ENCODE measurements around the gene FBN1. TPM values are rescaled to one million over a fixed set of nuclear protein-coding genes. Genes with fewer than 3 reads are reported as not detected.

Gene FBN1
- total and polyA plus RNA-seq, 12 donors: 5.6 to 84.6 (median 54.5) TPM

DNA sequence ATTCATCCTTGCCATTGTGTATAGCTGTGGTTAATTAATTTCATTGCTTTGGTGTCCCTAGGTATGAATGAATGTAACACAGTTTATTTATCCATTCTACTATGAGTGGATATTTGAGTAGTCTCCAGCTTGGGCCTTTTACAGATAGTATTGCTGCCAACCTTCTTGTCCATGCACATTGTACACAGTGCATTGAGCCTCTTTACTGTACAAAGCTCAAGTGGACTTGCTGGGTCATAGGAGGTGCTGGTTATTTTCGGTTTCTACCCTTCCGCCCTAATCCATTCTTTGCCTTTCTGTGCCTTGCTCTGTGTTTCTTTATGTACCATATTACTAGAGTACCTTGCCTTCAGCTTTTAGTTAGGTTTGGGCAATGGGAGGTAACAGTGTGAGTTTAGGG, 253.6 kb downstream of the FBN1 start:
- Histone ChIP-seq H3K9me3 (replicated peaks in 1 of 3) (no peaks in the 10 kb centered on the region), H3K4me3 (no peak overlapping the region), H3K36me3 (replicated peaks in 1 of 2) (no peaks in the 10 kb centered on the region), H3K27me3 (no peaks in the 10 kb centered on the region), H3K27ac (peak overlapping the region in 3 of 5 donors; percentile 38 to 62 (median 52)), H3K4me1 (replicated peaks in 1 of 2) (peaks cover 5 to 24% of the 10 kb centered on the region in 2 donors)
- intact Hi-C loops (cut with DNase I): no loop called here
- TF ChIP-seq CTCF (IDR thresholded peaks at IDR 0.05): no peak
- TF ChIP-seq POLR2A (IDR thresholded peaks at IDR 0.05): no peak
- DNase-seq: no peak
- WGBS, 4 donors: 93 to 98% (median 96%) methylated on average over 2 of the region's 2 CpGs

GRCh38 chr15:48389691-48390143, 255.8 kb downstream of the FBN1 start:
- Histone ChIP-seq H3K4me1 (replicated peaks in 1 of 2) (peaks cover 5 to 24% of the 10 kb centered on the region in 2 donors), H3K36me3 (replicated peaks in 1 of 2) (no peaks in the 10 kb centered on the region), H3K4me3 (no peak overlapping the region), H3K27ac (peak overlapping the region in 4 of 5 donors; percentile 14 to 68 (median 46)), H3K27me3 (no peaks in the 10 kb centered on the region), H3K9me3 (replicated peaks in 1 of 3) (no peaks in the 10 kb centered on the region)
- intact Hi-C loops (cut with DNase I): no loop called here
- no peak for TF ChIP-seq POLR2A (IDR thresholded peaks at IDR 0.05)
- TF ChIP-seq CTCF (IDR thresholded peaks at IDR 0.05): no peak
- WGBS, 4 donors: 45 to 54% (median 52%) methylated on average over 3 of the region's 3 CpGs
- DNase-seq: no peak

DNA sequence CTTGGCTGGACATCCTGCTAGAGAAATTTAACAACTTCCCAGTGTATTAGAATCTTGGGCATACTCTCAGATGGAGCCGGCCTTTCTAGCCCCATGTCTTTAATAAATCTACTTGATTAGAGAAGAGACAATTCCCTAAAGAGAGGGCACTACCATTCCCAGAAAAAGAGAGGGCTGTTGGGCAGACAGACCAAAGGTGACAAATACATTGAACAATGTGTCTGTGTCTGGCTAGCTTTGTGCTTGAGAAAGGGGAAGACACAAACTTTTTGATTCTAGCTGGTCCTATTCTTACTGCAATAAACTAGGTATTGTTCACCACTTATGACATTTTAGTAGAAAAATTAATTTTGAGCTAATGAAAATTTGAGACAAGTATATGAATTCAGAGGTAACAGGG, 256.6 kb downstream of the FBN1 start:
- Histone ChIP-seq H3K9me3 (replicated peaks in 1 of 3) (no peaks in the 10 kb centered on the region), H3K27me3 (no peaks in the 10 kb centered on the region), H3K36me3 (replicated peaks in 1 of 2) (no peaks in the 10 kb centered on the region), H3K4me3 (no peak overlapping the region), H3K4me1 (replicated peaks in 1 of 2) (peaks cover 5 to 24% of the 10 kb centered on the region in 2 donors), H3K27ac (peak overlapping the region in 1 of 5 donors; percentile 67)
- no peak for DNase-seq
- TF ChIP-seq POLR2A (IDR thresholded peaks at IDR 0.05): no peak
- TF ChIP-seq CTCF (IDR thresholded peaks at IDR 0.05): no peak
- intact Hi-C loops (cut with DNase I): no loop called here
- WGBS, 4 donors: 63 to 92% (median 81%) methylated on average over 1 of the region's 1 CpG

DNA sequence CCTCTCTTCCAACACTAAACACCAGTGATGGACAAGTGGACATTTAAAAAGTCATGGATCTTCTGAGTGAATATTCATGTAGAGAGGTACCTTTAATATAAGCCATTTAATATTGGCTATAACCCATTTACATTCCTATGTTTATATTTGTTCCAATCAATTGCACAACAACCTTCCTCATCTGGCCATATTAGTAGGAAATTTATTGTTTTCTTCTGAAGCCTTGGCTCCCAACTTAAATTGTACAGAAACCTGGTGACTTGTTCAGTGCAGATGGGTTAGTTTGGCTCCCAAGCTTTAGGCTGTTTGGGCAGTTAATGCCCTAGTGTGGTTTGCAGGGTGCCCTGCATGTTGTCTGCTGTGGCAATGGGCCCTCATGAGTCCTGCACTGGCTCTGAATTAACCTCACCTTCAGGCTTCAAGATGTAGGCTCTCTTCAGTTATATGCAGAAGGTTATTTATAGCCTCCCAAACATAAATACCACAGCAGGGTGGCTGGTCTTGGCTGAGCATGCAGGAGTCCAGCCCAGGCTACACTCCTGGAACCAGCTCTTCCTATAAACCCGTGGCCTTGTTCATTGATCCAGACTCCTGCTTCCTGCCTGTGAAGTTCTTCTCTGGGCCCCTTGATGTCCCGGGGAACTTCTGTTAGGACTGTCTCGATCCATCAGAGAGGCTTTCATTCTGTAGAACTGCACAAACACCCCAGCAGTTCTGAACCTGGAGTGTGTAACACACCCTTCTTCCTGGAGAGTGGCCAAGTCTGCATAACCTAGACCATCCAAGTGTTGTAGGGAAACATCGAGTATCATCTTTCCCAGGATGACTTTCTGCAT, 257.3 kb downstream of the FBN1 start:
- no peak overlapping the region for H3K4me3 ChIP-seq
- 74 to 86% (median 76%) methylated on average over 4 of the region's 4 CpGs for WGBS, 4 donors
- TF ChIP-seq CTCF (IDR thresholded peaks at IDR 0.05): no peak
- no peak for TF ChIP-seq POLR2A (IDR thresholded peaks at IDR 0.05)
- intact Hi-C loops (cut with DNase I): no loop called here
- no peak for DNase-seq
- H3K27me3 ChIP-seq: no peaks in the 10 kb centered on the region
- peaks cover 5 to 24% of the 10 kb centered on the region in 2 donors for H3K4me1 ChIP-seq (replicated peaks in 1 of 2)
- no peak overlapping the region for H3K27ac ChIP-seq
- no peaks in the 10 kb centered on the region for H3K9me3 ChIP-seq (replicated peaks in 1 of 3)
- H3K36me3 ChIP-seq (replicated peaks in 1 of 2): no peaks in the 10 kb centered on the region

All from adrenal gland (tissue), 12 donors.